OCI-LY7 (cell line): Measurements from ENCODE around the gene MYH10.

Source experiments
- CTCF ChIP-seq: fragments of 200-600 bp; sonication (generic); conservative IDR thresholded peaks from 2 replicates; pipeline ENCODE4 v1.5.1; 2014; ENCODE audit warnings: mild to moderate bottlenecking, antibody characterized with exemption, low read length, moderate library complexity, mixed read lengths
- EZH2phosphoT487 ChIP-seq: fragments of 200-600 bp; sonication (generic); IDR thresholded peaks from 2 replicates; pipeline ENCODE4 v1.6.1; 2018; ENCODE audit warnings: low read depth, borderline replicate concordance, mild to moderate bottlenecking, mixed run types, antibody characterized with exemption, low read length, moderate library complexity, mixed read lengths

- no peak for TF ChIP-seq CTCF
- no peak for TF ChIP-seq EZH2phosphoT487
These were observed 146.1 kb downstream of the MYH10 start for GRCh38 chr17:8484465-8484864.
